HG02678 (cell line): ENCODE results near the gene ZIK1.

Experiments used
- ATAC-seq: cut with Tn5 transposase; IDR thresholded peaks from one replicate; pipeline ENCODE4 v1.9.1; 2021; ENCODE audit warnings: mild to moderate bottlenecking, moderate library complexity; ENCODE audit not compliant: unreplicated experiment

Gene ZIK1

DNA sequence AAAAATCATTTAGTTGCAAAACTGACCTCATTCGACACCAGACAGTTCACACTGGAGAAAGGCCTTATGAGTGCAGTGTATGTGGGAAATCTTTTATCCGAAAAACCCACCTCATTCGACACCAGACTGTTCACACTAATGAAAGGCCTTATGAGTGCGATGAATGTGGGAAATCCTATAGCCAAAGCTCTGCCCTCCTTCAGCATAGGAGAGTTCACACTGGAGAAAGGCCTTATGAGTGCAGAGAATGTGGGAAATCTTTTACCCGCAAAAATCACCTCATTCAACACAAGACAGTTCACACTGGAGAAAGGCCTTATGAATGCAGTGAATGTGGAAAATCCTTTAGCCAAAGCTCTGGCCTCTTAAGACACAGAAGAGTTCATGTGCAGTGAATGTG, 23.0 kb downstream of the ZIK1 start:
- ATAC-seq = no peak

DNA sequence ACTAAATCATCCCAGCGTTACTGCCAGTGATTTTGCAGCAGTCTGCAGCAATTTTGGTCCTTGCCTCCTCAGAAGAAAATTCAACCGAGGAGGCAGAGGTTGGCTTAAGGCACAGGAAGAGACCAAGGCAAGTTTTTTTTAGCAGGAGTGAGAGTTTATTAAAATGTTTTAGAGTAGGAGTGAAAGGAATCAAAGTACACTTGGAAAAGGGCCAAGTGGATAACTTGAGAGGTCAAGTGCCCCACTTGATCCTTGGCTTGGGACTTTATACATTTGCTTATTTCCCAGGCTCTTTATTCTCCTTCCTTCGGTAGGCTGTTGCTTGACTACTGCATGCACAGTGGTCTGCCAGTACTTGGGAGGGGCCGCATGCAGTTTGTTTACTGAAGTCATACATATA, 27.2 kb downstream of the ZIK1 start:
- ATAC-seq = no peak

DNA sequence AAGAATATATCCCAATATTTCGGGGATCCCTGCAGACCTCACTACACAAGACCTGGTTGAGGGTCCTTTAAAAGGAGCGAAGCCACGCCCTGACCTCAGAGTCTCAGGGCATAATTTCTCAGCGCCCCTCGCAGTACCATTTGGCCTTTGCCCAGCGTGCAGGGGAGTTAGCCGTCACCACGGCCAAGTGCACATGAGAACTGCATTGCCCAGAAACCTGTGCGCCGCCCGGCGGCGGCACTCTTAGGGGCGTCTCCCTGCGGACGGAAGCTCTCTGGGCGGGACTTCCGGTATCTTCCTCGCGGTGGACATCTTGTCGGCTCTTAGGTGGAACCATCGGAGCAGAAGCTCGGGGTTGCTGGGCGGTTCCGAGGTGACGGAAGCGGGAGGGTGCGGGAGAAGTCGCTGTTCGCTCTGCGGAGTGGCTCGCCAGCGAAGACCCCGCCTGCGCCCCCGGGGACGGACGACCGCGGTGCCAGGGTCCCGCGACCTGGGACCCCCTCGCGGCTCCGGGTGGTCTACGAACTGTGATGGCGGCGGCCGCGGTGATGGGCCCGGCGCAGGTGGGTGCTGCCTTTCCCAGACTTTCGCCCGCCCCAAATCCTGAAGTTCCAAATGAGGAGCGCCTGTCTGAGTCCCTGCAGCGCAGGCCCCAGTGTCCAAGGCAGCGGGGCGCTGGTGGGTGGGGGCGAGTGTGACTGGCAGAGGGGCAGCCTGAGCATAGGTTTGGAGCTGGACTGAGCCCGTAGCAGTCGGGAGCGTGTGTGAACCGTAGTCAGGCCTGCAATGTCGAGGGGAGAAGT, 30.2 kb downstream of the ZIK1 start, which contains the start of gene ZNF134:
TSS of gene ZNF134 (plus strand) at position 302 of the 803 bp plus-strand sequence. CDS start 5,227 bp downstream, outside the sequence.
- peak; percentile 99 for ATAC-seq

DNA sequence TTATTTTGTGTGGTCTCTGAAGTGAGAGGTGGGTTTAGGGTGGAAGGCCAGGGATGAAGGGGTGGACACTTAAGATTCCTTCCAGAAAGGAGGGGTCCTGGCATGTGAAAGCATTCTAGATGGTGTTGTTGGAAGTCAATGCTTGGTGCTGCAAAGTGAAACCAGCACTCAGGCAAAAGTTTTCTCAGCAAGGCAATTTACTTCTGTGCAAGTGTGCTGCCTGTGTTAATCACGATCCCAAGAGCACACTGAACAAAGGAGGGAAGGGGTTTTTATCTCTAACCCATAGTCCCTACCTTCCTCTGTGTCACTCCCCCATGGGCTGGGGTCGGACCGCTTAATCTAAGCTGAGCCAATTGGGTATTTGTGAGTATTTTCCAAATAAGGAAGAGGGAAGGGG, 31.4 kb downstream of the ZIK1 start:
- ATAC-seq = no peak

DNA sequence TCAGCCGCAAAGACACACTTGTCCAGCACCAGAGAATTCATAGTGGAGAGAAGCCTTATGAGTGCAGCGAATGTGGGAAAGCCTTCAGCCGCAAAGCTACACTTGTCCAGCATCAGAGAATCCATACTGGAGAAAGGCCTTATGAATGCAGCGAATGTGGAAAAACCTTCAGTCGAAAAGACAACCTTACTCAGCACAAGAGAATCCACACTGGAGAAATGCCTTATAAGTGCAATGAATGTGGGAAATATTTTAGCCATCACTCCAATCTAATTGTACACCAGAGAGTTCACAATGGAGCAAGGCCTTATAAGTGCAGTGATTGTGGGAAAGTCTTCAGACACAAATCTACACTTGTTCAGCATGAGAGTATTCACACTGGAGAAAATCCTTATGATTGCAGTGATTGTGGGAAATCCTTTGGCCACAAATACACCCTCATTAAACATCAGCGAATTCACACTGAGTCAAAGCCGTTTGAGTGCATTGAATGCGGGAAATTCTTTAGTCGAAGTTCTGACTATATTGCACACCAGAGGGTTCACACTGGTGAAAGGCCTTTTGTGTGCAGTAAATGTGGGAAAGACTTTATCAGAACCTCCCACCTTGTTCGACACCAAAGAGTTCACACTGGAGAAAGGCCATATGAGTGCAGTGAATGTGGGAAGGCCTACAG, 36.9 kb downstream of the ZIK1 start:
- ATAC-seq = no peak

DNA sequence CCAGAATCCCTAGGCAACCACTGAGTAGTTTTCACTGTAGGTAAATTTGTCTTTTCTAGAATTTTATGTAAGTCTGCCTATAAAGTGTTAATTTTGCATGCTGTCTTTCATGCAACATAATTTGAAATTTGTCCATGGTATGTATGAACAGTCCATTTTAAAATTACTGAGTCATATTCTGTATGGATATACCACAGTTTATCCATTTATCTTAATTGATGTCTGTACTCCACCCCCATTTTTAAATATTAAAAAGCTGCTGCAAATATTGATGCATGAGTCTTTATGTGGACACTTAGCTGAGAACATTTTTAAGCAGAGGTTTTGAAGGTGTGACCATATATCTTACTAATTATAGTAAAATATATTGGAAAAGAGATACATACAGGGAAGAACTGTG, 39.1 kb downstream of the ZIK1 start:
- no peak for ATAC-seq

DNA sequence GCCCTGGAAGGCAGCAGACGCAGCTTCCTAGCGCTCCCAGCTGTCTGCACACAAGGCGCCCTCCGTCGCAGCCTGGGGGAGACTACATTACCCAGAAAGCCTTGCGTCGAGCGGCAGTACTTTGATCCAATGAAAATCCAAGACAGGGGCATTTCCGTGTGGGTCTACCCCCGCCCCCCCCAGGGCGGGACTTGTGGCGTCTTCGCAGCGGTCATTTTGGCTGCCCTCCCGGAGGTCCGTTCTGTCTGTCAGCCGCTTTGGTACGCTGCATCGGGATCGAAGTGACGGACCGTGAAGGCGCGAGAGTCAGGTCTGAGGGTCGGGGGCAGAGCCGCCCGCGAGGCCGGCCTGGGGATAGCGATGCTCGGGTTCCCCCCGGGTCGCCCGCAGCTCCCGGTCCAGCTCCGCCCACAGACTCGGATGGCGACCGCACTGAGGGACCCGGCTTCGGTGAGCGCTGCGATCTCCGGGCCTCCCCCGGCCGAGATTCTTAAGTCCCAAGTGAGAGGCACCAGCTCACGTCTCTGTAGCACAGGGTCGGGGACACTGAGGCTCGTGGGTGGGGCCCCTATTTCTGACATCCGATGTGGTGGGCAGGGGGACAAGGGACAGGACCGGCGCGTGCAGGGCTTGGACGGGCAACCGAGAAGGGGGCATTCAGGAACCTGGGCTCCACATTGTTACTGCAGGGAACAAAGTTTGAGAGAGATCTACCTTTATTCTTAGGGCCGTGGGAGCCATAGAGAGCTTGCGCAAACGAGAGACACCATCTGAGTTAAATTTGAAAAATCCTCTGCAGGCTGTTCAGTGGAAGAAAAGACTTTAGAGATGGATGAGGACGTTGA, 49.3 kb downstream of the ZIK1 start, which contains the start of gene ZNF211:
TSS of gene ZNF211 (plus strand) at position 182 of the 845 bp plus-strand sequence. CDS start at position 361, 179 bp downstream.
- peak; percentile 99 for ATAC-seq

DNA sequence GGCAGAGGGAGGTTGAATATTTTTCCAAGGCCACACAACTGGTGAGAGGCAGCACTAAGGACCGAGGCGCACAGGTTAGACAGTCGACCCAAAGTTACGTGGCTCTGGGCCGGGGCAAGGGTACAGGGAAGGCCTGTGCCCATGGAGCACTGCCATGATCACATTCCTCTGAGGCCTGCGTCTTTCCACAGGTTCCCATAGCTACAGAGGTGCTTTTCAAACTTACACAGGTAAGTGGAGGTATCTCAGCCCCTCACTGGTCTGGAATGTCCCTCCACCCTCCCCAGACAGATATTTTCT, 49.8 kb downstream of the ZIK1 start:
- ATAC-seq = no peak

DNA sequence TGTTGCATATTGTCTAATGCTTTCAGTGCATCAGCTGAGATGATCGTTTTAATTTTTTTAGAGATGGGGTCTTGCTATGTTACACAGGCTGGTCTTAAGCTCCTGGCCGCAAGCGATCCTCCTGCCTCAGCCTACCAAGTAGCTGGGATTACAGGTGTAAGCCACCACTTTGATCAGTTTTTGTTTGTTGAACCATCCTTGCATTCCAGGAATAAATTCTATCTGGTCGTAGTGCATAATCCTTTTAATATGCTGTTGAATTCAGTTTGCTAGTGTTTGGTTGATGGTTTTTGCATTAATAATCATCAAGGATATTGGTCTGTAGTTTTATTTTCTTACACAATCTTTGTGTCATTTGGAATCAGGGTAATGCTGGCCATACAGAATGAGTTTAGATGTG, 53.4 kb downstream of the ZIK1 start:
- no peak for ATAC-seq

DNA sequence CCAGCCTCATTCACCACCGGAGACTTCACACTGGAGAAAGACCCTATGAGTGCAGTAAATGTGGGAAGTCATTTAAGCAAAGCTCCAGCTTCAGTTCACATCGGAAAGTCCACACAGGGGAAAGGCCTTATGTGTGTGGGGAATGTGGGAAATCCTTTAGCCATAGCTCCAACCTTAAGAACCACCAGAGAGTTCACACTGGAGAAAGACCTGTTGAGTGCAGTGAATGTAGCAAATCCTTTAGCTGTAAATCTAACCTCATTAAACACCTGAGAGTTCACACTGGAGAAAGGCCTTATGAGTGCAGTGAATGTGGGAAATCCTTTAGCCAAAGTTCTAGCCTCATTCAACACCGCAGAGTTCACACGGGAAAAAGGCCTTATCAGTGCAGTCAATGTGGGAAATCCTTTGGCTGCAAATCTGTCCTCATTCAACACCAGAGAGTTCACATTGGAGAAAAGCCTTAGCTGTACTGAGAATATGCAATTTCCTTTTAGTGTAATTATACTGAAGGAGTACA, 57.8 kb downstream of the ZIK1 start:
- ATAC-seq = no peak

DNA sequence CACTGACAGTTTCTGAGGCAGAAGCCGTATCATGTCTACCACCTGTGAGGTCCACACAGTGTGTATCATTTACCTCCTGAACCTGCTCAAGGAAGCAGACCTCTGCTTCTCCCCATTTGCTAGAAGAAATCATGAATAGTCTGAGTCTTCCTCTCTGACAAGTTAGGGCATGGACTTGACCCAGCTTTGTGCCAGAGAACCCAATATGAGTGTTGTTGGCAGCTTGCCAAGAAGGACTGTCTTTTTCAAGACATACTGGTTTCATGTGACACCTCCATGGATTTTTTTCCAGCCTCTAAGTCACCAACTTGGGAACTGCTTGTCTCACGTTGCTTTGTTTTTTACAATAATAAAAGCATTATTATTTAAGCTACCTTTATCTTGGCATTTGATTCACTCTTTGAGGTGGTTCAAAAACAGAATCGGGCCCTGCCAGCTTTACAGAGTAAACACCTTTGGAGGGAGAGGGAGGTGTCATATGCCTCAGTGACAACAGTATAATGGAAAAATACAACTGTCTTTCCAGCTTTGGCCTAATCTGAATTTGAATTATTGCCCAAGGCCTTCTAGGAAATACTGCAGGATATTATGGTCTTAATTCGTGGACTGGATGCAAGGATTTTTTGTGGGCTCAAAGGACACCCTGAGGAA, 58.6 kb downstream of the ZIK1 start:
- ATAC-seq = no peak
